SK-N-SH treated with all-trans-retinoic acid at 6 μM for 48 hours (cell line): ENCODE data around the gene FOSL1.

ENCODE experiments used
- ARNTL ChIP-seq: fragments of 450-650 bp; formaldehyde crosslinking; IDR thresholded peaks from 2 replicates; pipeline ENCODE4 v1.5.0; 2020; ENCODE audit warnings: low read depth, mild to moderate bottlenecking, moderate library complexity, borderline replicate concordance
- GLIS3 ChIP-seq: fragments of 250-450 bp; sonication (Bioruptor Pico); IDR thresholded peaks from 2 replicates; pipeline ENCODE4 v1.5.0; 2020; ENCODE audit warnings: mild to moderate bottlenecking, moderate library complexity
- ISL1 ChIP-seq: fragments of 250-450 bp; sonication (Bioruptor Pico); IDR thresholded peaks from 2 replicates; pipeline ENCODE4 v2.1.2; 2022; ENCODE audit warnings: mild to moderate bottlenecking, moderate library complexity
- PATZ1 ChIP-seq: fragments of 250-450 bp; sonication (Bioruptor Pico); IDR thresholded peaks from 2 replicates; pipeline ENCODE4 v1.8.0; 2020; ENCODE audit warnings: mild to moderate bottlenecking, moderate library complexity, borderline replicate concordance
- PPARA ChIP-seq: fragments of 250-450 bp; sonication (Bioruptor Pico); IDR thresholded peaks from 2 replicates; pipeline ENCODE4 v1.5.0; 2020; ENCODE audit warnings: mild to moderate bottlenecking, borderline replicate concordance
- SNAI2 ChIP-seq: fragments of 250-450 bp; sonication (Bioruptor Pico); IDR thresholded peaks from 2 replicates; pipeline ENCODE4 v1.5.0; 2020; ENCODE audit warnings: mild to moderate bottlenecking, moderate library complexity
- TOX ChIP-seq: fragments of 250-450 bp; sonication (Bioruptor Pico); IDR thresholded peaks from 2 replicates; pipeline ENCODE4 v1.8.0; 2021; ENCODE audit warnings: mild to moderate bottlenecking, moderate library complexity, borderline replicate concordance
- ZC3H10 ChIP-seq: fragments of 250-450 bp; sonication (Bioruptor Pico); IDR thresholded peaks from 2 replicates; pipeline ENCODE4 v1.5.1; 2021; ENCODE audit warnings: mild to moderate bottlenecking, moderate library complexity
- ZFP30 ChIP-seq: fragments of 450-650 bp; formaldehyde crosslinking; IDR thresholded peaks from 2 replicates; pipeline ENCODE4 v1.5.0; 2022; ENCODE audit warnings: mild to moderate bottlenecking, moderate library complexity
- ZNF70 ChIP-seq: fragments of 450-650 bp; formaldehyde crosslinking; IDR thresholded peaks from 2 replicates; pipeline ENCODE4 v1.5.0; 2020; ENCODE audit warnings: mild to moderate bottlenecking, moderate library complexity
- ZNF8 ChIP-seq: fragments of 450-650 bp; formaldehyde crosslinking; IDR thresholded peaks from 2 replicates; pipeline ENCODE4 v1.5.0; 2020; ENCODE audit warnings: mild to moderate bottlenecking, moderate library complexity
- TF ChIP-seq, protein P1 (sequence below): fragments of 250-450 bp; sonication (Bioruptor Pico); IDR thresholded peaks from 2 replicates; pipeline ENCODE4 v1.5.1; 2020; ENCODE audit warnings: low read depth, mild to moderate bottlenecking, moderate library complexity

GRCh38 chr11:65927904-65928397, 27.8 kb upstream of the FOSL1 start:
- no peak for TF ChIP-seq SNAI2 (CRISPR knock-in tag)
- TF ChIP-seq PPARA = no peak
- TF ChIP-seq ARNTL (CRISPR knock-in tag) = no peak
- TF ChIP-seq ZC3H10 (CRISPR knock-in tag) = no peak
- no peak for TF ChIP-seq PATZ1
- TF ChIP-seq ZNF8 = no peak
- TF ChIP-seq, protein P1, sequence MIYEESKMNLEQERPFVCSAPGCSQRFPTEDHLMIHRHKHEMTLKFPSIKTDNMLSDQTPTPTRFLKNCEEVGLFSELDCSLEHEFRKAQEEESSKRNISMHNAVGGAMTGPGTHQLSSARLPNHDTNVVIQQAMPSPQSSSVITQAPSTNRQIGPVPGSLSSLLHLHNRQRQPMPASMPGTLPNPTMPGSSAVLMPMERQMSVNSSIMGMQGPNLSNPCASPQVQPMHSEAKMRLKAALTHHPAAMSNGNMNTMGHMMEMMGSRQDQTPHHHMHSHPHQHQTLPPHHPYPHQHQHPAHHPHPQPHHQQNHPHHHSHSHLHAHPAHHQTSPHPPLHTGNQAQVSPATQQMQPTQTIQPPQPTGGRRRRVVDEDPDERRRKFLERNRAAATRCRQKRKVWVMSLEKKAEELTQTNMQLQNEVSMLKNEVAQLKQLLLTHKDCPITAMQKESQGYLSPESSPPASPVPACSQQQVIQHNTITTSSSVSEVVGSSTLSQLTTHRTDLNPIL = no peak
- TF ChIP-seq ZFP30 (CRISPR knock-in tag) = no peak
- no peak for TF ChIP-seq ZNF70 (CRISPR knock-in tag)
- TF ChIP-seq TOX (CRISPR knock-in tag) = no peak
- no peak for TF ChIP-seq ISL1 (CRISPR knock-in tag)
- TF ChIP-seq GLIS3 (CRISPR knock-in tag) = no peak
